Neural cell (in vitro differentiated cells): ENCODE measurements around the gene KRT40. TPM values are rescaled to one million over a fixed set of nuclear protein-coding genes. Genes with fewer than 3 reads are reported as not detected.

Source experiments
- H2AFZ ChIP-seq: fragments of 200-600, 300-800 bp; sonication (generic), shearing (Covaris generic); 2 replicates; pipeline ENCODE4 v1.6.0; 2014; ENCODE audit warnings: low read depth, mild to moderate bottlenecking, antibody characterized with exemption, low read length, moderate library complexity
- H3F3A ChIP-seq: fragments of 200-600 bp; shearing (Covaris generic); 2 replicates; pipeline ENCODE4 v1.6.1; 2016; ENCODE audit warnings: mild to moderate bottlenecking, moderate library complexity, mixed read lengths, antibody characterized with exemption, low read length; ENCODE audit not compliant: insufficient read depth, poor library complexity, severe bottlenecking
- H3K27ac ChIP-seq: fragments of 200-600, 300-800 bp; sonication (generic), shearing (Covaris generic); 2 replicates; pipeline ENCODE4 v1.5.1; 2014; ENCODE audit warnings: mild to moderate bottlenecking, low read length, moderate library complexity
- H3K27me3 ChIP-seq: fragments of 300-800, 200-600 bp; sonication (generic), shearing (Covaris generic); 2 replicates; pipeline ENCODE4 v1.6.0; 2014; ENCODE audit warnings: mild to moderate bottlenecking, low read depth, low read length, moderate library complexity; ENCODE audit not compliant: insufficient read depth
- H3K36me3 ChIP-seq: fragments of 300-800, 200-600 bp; sonication (generic), shearing (Covaris generic); 2 replicates; pipeline ENCODE4 v1.5.1; 2014; ENCODE audit warnings: mild to moderate bottlenecking, antibody characterized with exemption, low read length, moderate library complexity; ENCODE audit not compliant: insufficient read depth
- H3K4me2 ChIP-seq: fragments of 300-800, 200-600 bp; sonication (generic), shearing (Covaris generic); 2 replicates; pipeline ENCODE4 v1.6.0; 2014; ENCODE audit warnings: mild to moderate bottlenecking, low read length
- H3K4me3 ChIP-seq: fragments of 300-800, 200-600 bp; sonication (generic), shearing (Covaris generic); 2 replicates; pipeline ENCODE4 v1.5.1; 2014; ENCODE audit warnings: mild to moderate bottlenecking, low read length, moderate library complexity
- H3K79me2 ChIP-seq: fragments of 200-600 bp; shearing (Covaris generic); replicated peaks from 2 replicates; pipeline ENCODE4 v1.6.0; 2014; ENCODE audit warnings: mild to moderate bottlenecking, low read length, moderate library complexity; ENCODE audit not compliant: insufficient read depth
- H3K9ac ChIP-seq: fragments of 300-800, 200-600 bp; sonication (generic), shearing (Covaris generic); 2 replicates; pipeline ENCODE4 v1.6.1; 2016; ENCODE audit warnings: mild to moderate bottlenecking, low read length, mixed read lengths
- H3K9me2 ChIP-seq: fragments of 200-600 bp; shearing (Covaris generic); 2 replicates; pipeline ENCODE4 v1.6.1; 2016; ENCODE audit warnings: mild to moderate bottlenecking, low read length, mixed read lengths; ENCODE audit not compliant: insufficient read depth
- H3K9me3 ChIP-seq: fragments of 200-600, 300-800 bp; sonication (generic), shearing (Covaris generic); 2 replicates; pipeline ENCODE4 v1.6.1; 2016; ENCODE audit warnings: mild to moderate bottlenecking, mixed run types, low read length, moderate library complexity, mixed read lengths
- H4K20me1 ChIP-seq: fragments of 200-600 bp; shearing (Covaris generic); 2 replicates; pipeline ENCODE4 v1.6.1; 2016; ENCODE audit warnings: mild to moderate bottlenecking, mixed run types; ENCODE audit not compliant: insufficient read depth
- CTCF ChIP-seq: fragments of 450-650 bp; IDR thresholded peaks from 2 replicates; pipeline ENCODE4 v1.5.1; 2014; ENCODE audit warnings: antibody characterized with exemption, mild to moderate bottlenecking, moderate library complexity; ENCODE audit not compliant: poor library complexity, severe bottlenecking
- EP300 ChIP-seq: fragments of 450-650 bp; conservative IDR thresholded peaks from 2 replicates; pipeline ENCODE4 v1.6.1; 2014; ENCODE audit warnings: antibody characterized with exemption, mild to moderate bottlenecking, moderate library complexity; ENCODE audit not compliant: poor library complexity, severe bottlenecking
- EZH2 ChIP-seq: fragments of 200-600, 300-800 bp; shearing (Covaris generic), sonication (generic); IDR thresholded peaks from 2 replicates; pipeline ENCODE4 v1.6.1; 2014; ENCODE audit warnings: antibody characterized with exemption, low read length, borderline replicate concordance, mild to moderate bottlenecking; ENCODE audit not compliant: insufficient read depth, poor library complexity, severe bottlenecking
- MXI1 ChIP-seq: fragments of 450-650 bp; conservative IDR thresholded peaks from 2 replicates; pipeline ENCODE4 v1.6.1; 2014; ENCODE audit warnings: antibody characterized with exemption, mild to moderate bottlenecking; ENCODE audit not compliant: poor library complexity, severe bottlenecking
- POLR2AphosphoS5 ChIP-seq: IDR thresholded peaks from 2 replicates; pipeline ENCODE4 v1.6.1; 2012
- RAD21 ChIP-seq: fragments of 450-650 bp; conservative IDR thresholded peaks from 2 replicates; pipeline ENCODE4 v1.6.1; 2014; ENCODE audit warnings: antibody characterized with exemption, mild to moderate bottlenecking, moderate library complexity
- REST ChIP-seq: IDR thresholded peaks from 2 replicates; pipeline ENCODE4 v1.6.1; 2012; ENCODE audit warnings: borderline replicate concordance
- SMC3 ChIP-seq: fragments of 450-650 bp; conservative IDR thresholded peaks from 2 replicates; pipeline ENCODE4 v1.6.1; 2014; ENCODE audit warnings: antibody characterized with exemption, mild to moderate bottlenecking, moderate library complexity; ENCODE audit not compliant: poor library complexity
- TAF1 ChIP-seq: IDR thresholded peaks from 2 replicates; pipeline ENCODE4 v1.6.1; 2012; ENCODE audit warnings: low read depth
- polyA plus RNA-seq: library from polyadenylated mRNA; depleted of rRNA; stranded (reverse); fragments of >200 nt; gene quantifications from 2 replicates; pipeline ENCODE4 v1.2.3, GENCODE V29; 2014

The KRT40 gene
- polyA plus RNA-seq, 1 donor from 2014 or later, result not detected

GRCh38 chr17:40945414-40945813, 38.7 kb downstream of the KRT40 start:
- H3K79me2 ChIP-seq, result no peaks in the 10 kb centered on the region
- H3F3A ChIP-seq, result no peaks in the 10 kb centered on the region
- no peaks in the 10 kb centered on the region for H3K9me3 ChIP-seq
- H3K4me2 ChIP-seq, result no peak overlapping the region
- H3K36me3 ChIP-seq, result no peaks in the 10 kb centered on the region
- H3K27ac ChIP-seq, result no peak overlapping the region
- H3K27me3 ChIP-seq, result no peaks in the 10 kb centered on the region
- no peaks in the 10 kb centered on the region for H3K9me2 ChIP-seq
- H2AFZ ChIP-seq, result no peak overlapping the region
- no peaks in the 10 kb centered on the region for H4K20me1 ChIP-seq
- TF ChIP-seq REST, result no peak
- TF ChIP-seq MXI1, result no peak
- no peak for TF ChIP-seq TAF1
- TF ChIP-seq RAD21, result no peak
- TF ChIP-seq CTCF, result no peak
- no peak for TF ChIP-seq POLR2AphosphoS5
- TF ChIP-seq EP300, result no peak
- no peak for TF ChIP-seq EZH2
- no peak for TF ChIP-seq SMC3
- H3K9ac ChIP-seq, result no peak overlapping the region
- no peak overlapping the region for H3K4me3 ChIP-seq

- Histone ChIP-seq H3K9me2 (no peaks in the 10 kb centered on the region), H3K4me3 (no peak overlapping the region), H3K27me3 (no peaks in the 10 kb centered on the region), H3K79me2 (no peaks in the 10 kb centered on the region), H3K4me2 (no peak overlapping the region), H3K36me3 (no peaks in the 10 kb centered on the region), H2AFZ (no peak overlapping the region), H3F3A (no peaks in the 10 kb centered on the region), H4K20me1 (no peaks in the 10 kb centered on the region), H3K9me3 (no peaks in the 10 kb centered on the region), H3K27ac (no peak overlapping the region), H3K9ac (no peak overlapping the region)
- TF ChIP-seq TAF1 (no peak), EP300 (no peak)
Measured at GRCh38 chr17:40944531-40944930, 39.6 kb downstream of the KRT40 start.

- Histone ChIP-seq H3F3A (no peaks in the 10 kb centered on the region), H3K27me3 (no peaks in the 10 kb centered on the region), H3K9ac (no peak overlapping the region), H3K9me3 (no peaks in the 10 kb centered on the region), H3K4me3 (no peak overlapping the region), H3K9me2 (no peaks in the 10 kb centered on the region), H2AFZ (no peak overlapping the region), H3K4me2 (no peak overlapping the region), H4K20me1 (no peaks in the 10 kb centered on the region), H3K36me3 (no peaks in the 10 kb centered on the region), H3K27ac (no peak overlapping the region), H3K79me2 (no peaks in the 10 kb centered on the region)
- TF ChIP-seq SMC3 (no peak), POLR2AphosphoS5 (no peak), EP300 (no peak), CTCF (no peak), TAF1 (no peak), MXI1 (no peak), REST (no peak), EZH2 (no peak), RAD21 (no peak)
Measured at GRCh38 chr17:40942553-40942952, 41.6 kb downstream of the KRT40 start.
